ENCODE results near the gene ERICH4.
"Not testable (repeated sequence)": the region's sequence is repeated elsewhere in the genome, so short reads cannot be mapped to it uniquely, and the experiment has no call there.

Gene ERICH4

DNA sequence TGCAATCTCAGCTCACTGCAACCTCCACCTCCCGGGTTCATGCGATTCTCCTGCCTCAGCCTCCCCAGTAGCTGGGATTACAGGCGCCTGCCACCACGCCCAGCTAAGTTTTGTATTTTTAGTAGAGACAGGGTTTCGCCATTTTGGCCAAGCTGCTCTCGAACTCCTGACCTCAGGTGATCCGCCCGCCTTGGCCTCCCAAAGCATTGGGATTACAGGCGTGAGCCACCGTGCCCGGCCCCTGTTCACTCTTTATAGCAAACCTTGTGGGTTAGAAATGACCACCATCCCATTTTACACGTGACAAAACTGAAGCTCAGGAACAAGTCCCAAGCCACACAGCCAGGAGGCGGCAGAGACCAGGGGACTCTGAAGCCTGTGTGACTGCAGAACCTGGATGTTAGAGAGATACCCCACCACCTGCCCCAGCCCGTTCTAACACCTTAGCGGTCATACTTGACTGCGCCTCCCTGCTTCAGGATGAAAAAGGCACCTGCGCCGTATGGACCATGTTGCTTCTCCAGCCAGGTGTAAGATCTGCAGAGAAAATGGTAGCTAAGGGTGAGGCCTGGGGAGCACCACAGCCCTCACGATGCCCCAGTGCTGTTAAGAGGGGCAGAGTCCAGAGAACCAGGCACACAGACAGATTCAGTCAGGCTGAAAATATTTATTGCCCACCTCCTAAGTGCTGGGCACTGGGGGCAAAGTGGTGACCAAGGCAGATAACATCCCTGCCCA is 6.9 kb upstream of the ERICH4 start:
- no peak for DNase-seq

- no peak for DNase-seq
These were observed 6.3 kb upstream of the ERICH4 start for GRCh38 chr19:41436674-41436951.

DNA sequence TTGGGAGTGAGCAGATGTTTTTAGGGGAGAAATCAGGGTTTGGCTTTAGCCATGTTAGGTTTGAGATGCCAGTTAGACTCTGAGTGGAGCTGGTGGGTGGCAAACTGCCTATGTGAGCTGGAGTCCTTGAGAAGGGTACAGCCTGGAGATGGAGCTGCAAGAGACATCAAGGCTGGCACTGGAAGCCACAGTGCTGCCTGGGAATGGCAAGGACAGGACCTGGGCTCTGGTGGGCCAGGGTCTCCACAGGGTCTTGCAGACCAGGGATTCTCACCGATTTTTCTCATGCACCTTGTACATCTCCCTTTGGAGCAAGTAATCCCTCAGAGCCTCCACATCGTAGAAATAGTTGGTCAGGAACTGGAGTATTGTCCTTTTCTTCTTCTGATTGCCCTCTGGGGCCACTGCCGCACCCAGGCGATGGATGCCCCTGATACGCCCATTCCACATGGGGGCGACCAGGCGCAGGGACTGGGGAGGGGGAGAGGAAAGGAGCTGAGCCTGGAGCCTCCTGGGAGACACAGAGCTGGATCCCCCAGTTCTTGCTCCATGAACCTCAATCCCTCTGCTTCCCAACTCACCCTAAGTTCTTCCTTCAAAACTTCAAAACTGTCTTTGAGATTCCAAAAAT is 4.9 kb upstream of the ERICH4 start:
- DNase-seq = no peak

GRCh38 chr19:41439441-41440222 is 3.3 kb upstream of the ERICH4 start, which contains the start of gene DMAC2:
DMAC2 (minus strand) TSS chr19:41439912; CDS start chr19:41439899, 13 bp downstream.
- DNase-seq = peak; percentile 97

DNA sequence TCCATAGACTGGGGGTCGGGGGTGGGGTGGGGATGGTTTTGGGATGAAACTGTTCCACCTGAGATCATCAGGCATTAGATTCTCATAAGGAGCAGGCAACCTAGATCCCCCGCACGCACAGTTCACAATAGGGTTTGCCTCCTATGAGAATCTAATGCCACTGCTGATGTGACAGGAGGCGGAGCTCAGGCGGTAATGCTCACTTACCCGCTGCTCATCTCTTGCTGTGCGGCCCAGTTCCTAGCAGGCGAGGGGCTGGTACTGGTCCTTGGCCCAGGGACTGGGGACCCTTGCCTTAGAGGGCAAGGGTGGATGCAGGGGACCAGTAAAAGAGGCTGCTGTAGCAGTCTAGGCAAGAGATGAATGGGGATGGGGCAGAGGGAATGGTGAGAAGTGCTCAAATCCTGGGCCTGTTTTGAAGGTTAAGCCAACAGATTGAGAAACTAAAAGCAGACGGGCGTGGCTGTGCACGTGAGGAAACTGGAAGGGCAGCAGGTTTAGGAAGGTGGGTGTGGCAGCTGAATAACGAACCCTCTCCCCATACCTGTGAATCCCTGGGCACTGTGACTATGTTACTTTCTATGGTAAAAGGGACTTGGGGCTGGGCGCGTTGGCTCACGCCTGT is 1.5 kb upstream of the ERICH4 start:
- no peak for DNase-seq

DNA sequence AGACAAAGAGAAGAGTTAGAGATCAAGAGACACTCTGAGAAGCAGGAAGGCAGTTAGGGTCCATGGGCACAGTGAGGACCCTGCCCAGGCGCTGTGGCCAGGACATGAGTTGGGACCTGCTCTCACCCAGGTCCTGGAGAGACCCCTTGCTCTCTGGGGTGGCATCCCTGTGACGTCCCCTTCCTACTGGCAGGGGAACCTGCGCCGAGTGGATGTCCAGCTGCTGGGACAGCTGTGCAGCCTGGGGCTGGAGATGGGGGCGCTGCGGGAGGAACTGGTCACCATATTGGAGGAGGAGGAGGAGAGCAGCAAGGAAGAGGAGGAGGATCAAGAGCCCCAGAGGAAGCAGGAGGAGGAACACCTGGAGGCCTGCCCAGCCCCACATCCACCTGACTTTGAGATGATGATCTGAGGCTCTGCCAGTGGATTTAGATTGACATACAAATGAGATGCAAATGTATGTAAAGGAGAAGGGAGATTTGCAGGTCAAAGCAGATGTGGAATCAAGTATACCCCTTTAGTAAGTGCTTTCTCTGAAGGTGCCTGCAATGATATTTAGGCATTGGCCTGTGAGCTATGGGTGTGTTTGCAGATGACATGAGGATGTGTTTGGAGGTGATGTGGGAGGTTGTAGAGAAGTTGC is 978 bp downstream of the ERICH4 start:
- no peak for DNase-seq

DNA sequence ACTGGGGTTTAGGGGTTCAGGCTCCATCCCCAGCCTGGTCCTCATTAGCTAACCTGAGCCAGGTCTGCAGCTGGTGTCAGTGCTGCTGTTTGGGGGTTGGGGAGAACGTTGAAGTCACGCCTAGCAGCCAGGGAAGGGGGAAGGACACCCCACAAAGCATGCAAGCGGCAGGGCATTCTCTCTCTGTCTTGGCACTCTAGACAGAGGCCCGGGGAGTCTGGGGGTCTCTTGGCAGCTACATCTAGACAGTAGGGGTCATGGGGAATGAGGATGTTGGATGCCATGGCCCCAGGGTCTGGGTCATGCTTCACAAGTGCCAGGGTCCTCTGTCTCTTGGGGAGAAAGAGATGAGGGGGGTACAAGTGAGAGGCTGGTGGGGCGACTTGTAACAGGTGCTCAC is 2.6 kb downstream of the ERICH4 start:
- no peak for DNase-seq

GRCh38 chr19:41447732-41448332 is 4.9 kb downstream of the ERICH4 start:
- DNase-seq = no peak

DNA sequence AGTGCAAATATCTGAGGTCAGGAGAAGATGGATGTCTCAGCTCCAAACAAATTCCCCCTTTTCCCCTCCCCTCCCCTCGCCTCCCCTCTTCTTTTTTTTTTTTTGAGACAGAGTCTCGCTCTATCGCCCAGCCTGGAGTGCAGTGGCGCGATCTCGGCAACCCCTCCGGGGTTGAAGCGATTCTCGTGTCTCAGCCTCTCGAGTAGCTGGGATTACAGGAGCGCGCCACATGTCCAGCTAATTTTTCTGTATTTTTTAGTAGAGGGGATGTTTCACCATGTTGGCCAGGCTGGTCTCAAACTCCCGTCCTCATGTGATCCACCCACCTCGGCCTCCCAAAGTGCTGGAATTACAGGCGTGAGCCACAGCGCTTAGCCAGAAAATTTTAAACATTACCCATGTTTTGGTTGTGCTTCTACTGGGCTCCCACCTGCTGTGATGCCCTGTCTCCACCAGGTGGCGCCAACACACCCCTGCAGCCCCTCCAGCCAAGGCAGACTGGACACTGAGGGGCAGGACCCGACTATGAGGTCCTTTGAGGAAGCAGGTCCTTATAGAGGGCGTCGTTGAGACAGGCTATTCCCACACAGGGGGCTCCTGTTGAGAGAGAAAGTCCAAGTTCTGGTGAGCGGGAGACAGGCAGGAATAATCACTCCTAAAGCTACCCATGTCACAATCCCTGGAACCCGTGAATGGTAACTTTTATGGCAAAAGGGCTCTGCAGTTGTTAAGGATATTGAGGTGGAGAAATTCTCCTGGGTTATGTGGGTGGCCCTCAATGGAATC is 6.3 kb downstream of the ERICH4 start:
- DNase-seq = peak; percentile 60

DNA sequence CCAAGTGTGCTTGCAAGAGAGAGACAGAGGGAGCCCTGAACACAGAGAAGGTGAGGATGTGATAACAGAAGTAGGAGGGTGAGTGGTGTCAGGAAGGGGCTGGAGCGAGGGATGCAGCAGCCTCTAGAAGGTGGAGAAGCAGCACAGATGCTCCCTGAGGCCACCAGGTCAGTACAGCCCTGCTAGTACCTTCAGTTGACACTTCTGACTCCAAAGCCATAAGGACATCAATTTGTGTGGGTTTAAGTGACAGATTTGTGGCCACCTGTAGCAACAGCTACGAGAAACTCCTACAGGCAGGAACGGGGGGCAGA is 6.9 kb downstream of the ERICH4 start:
- no peak for DNase-seq

DNA sequence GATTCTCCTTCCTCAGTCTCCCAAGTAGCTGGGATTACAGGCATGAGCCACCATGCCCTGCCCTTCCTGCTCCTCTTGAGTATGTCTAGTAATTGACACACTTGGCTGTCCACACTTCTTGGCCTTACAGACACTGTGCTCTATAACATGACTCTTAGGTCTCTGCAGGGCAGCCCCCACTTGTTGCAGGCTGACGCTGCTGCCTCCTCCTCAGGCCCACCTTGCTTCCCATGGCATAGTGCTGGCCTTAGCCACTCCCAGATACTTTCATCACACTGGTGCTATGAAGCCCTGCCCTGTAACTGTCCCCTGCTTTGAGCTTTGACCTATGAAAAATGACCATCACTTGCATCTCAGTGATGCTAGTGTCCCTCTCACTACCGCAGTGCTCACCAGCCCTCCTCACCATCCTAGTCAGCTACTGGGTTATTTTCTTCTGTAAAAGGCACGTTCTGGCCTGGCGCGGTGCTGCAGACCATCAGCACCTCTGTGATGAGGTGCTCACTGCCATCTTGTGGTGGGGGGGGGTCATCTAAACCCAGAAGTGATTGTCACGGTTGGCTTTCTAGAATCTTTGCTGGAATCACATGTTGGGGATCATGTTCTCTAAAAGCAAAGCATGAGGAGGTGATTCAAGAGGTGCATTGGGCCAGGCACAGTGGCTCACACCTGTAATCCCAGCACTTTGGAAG is 9.8 kb downstream of the ERICH4 start:
- DNase-seq = no peak

DNA sequence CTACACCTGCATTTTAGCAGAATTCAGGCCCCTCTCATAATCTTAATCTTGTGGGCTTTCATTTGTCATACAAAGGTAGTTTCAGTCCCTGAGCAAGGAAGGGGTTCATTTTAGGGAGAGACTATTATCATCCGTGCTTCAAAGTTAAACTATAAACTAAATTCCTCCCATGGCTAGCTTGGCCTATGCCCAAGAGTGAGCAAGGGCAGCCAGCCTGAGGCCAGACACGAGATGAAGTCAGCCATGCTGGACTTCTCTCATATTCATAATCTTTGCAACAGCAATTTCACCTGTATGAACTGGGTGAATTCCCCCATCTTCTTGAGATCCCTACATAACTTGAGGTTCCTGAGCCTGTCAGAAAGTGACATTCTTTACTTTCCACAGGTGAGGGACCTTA is 13.0 kb downstream of the ERICH4 start:
- no peak for DNase-seq

DNA sequence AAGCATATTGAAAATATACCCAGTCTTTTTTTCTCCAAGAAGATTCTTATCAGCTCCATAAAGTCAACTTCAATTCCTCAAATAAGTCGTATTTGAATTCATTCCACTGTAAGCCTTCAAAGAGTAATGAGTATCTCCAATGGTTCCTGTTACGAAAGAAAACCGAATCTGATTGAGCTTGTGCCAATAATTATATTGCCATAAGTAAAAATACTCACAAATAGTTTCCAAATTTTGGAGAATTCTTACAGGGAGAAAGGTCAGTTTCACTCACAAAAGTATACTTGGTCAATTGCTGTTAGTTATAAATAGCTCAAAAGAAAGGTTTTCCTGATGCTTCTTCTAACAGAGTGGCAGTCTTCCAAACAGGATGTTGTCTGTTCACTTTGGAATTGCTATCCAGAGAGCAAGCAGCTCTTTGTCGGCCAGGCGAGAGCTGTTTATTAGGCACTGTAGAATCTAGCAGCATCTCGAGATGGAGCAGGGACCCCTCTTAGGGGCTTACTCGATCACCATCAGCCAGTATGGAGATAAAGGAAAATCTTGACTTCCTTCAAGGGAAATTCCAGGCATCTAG is 13.5 kb downstream of the ERICH4 start:
- peak; percentile 33 for DNase-seq

DNA sequence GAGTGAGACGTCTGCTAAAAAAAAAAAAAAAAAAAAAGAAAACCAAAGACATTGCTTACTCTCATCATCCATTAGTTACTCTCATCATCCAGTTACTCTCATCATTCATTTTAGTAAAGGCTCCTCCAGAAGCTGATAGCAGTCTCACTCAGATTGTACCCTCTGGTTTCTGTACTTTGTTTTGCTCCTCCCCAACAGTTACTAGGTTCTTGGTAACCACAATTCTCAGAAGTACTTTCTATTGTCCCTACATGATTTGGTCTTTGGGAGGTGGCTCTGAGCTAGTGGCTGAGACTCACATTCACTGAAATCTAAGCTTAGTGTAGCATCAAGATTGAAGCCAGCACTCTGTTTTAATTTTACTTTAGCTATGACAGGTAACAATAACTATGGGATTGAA is 14.3 kb downstream of the ERICH4 start:
- DNase-seq = no peak

DNA sequence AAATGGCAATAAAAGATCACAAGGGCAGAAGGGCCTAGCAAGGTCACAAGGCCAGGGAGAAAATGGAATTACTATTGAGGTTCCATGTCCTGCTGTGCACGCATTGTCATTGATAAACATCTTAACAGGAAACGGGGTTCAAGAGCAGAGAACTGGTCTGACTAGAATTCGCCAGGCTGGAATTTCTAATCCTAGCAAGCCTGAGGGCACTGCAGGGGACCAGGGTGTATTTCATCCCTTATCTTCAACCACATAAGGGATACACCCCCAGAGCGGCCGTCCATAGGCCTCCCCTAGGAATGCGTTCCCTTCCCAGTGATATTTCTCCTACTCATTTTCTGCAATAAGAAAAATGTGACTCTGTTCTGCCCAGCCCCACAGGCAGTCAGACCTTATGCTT is 19.5 kb downstream of the ERICH4 start:
- no peak for DNase-seq

DNA sequence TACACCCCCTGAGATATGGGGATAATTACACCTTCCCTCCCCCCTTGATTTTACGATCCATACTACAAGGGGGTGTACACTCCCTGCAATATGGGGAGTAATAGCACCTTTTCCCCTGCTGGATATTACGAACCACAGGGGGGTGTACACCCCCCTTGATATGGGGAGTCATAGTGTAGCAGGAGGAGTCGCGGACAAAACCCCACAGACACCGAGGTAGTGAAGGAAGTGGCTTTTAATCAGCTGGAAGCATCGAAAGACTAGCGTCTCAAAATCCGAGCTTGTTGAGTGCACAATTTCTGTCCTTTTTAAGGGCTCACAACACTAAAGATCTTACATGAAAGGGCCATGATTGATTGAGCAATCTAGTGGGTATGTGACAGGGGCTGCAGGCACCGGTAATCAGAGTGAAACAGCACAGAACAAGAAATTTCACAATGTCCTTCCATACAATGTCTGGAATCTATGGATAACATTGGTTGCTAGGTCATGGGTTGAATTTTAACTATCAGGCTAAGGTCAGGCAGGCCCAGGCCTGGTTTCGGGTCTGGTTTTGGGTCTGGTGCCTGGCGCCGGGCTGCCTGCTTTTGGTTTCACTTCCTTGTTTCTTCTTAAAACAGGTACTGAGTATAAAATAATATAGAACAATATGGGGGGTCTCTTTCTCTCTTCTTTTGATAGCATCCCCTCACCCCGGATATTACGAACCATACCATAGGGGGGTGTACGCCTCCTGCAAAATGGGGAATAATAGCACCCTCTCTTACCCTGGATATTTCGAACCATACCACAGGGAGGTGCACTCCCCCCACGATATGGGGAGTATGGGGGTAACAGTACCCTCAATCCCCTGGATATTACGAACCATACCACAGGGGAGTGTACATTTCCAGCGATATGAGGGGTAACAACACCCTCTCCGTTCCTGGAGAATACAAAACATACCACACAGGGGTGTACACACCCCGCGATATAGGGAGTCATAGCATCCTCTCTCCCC is 20.6 kb downstream of the ERICH4 start:
- not testable (repeated sequence) for DNase-seq

DNA sequence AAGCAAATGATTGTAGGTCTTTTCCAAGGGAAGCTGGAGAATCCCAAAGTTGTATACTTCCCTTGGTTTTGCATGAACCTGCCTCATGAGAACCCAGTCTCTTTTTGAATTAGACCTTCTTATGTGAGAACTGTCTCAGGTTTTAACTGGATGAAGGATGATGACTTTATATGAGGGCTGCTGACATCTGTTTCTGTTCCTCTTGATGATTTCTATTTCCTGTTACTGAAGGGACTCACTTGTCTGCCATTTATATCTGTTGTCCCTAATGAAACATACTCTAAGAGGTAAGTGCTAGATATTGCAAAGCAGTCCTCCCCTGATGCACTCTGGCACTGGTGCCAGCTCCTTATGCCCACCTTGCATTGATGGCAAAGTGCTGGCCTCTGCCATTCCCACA is 33.6 kb downstream of the ERICH4 start:
- no peak for DNase-seq

DNA sequence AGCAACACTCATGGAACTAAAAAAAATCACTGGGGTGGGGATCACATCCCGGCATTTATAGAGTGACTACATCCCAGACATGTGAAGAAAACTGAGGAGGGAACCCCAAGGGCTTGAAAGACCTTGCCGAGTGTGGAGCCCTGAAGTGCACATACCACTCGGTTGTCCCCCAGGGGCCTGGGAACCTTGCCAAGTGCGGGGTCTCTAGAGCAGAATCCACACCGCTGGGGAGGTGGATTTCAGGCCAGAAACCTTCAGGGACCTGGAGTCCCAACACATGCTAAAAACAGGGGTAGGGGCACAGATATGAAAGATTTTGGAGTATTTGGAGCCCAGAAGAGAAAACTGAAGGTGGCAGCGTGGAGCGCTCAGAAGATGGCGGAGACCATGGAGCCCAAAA is 35.2 kb downstream of the ERICH4 start:
- DNase-seq = no peak

Measured in fibroblast of skin of abdomen (primary cell).